GM23338 (cell line): ENCODE measurements around the gene ZNF317. TPM values are rescaled to one million over a fixed set of nuclear protein-coding genes. Genes with fewer than 3 reads are reported as not detected.

Experiments used
- ATAC-seq: fragments of 200-7000 bp; cut with Tn5 transposase; 3 replicates; pipeline ENCODE4 v1.9.1; 2020
- DNase-seq: peaks from one replicate; pipeline ENCODE4 v3.0.0-alpha.2; 2015; ENCODE audit warnings: low spot score
- H2AFZ ChIP-seq: fragments of 200-600 bp; sonication (generic); 2 replicates; pipeline ENCODE4 v1.8.0; 2016; ENCODE audit warnings: antibody characterized with exemption, mild to moderate bottlenecking, moderate library complexity
- H3F3A ChIP-seq: fragments of 200-600 bp; sonication (generic); replicated peaks from 2 replicates; pipeline ENCODE4 v1.8.0; 2017; ENCODE audit warnings: antibody characterized with exemption, mixed run types, low read depth
- H3K27ac ChIP-seq: fragments of 200-600 bp; sonication (generic); 2 replicates; pipeline ENCODE4 v1.6.1; 2016; ENCODE audit warnings: low read depth
- H3K27me3 ChIP-seq: fragments of 200-600 bp; sonication (generic); 2 replicates; pipeline ENCODE4 v1.8.0; 2016; ENCODE audit warnings: mild to moderate bottlenecking, mixed run types, moderate library complexity; ENCODE audit not compliant: insufficient read depth
- H3K36me3 ChIP-seq: fragments of 200-600 bp; sonication (generic); 2 replicates; pipeline ENCODE4 v1.8.0; 2016; ENCODE audit warnings: mild to moderate bottlenecking; ENCODE audit not compliant: insufficient read depth
- H3K4me1 ChIP-seq: fragments of 200-600 bp; sonication (generic); 2 replicates; pipeline ENCODE4 v1.8.0; 2016; ENCODE audit warnings: mild to moderate bottlenecking, moderate library complexity; ENCODE audit not compliant: insufficient read depth
- H3K4me2 ChIP-seq: fragments of 200-600 bp; sonication (generic); 2 replicates; pipeline ENCODE4 v1.7.1; 2017; ENCODE audit warnings: mixed run types
- H3K4me3 ChIP-seq: fragments of 200-600 bp; sonication (generic); 2 replicates; pipeline ENCODE4 v1.6.1; 2016; ENCODE audit warnings: mixed run types
- H3K79me2 ChIP-seq: fragments of 200-600 bp; sonication (generic); replicated peaks from 2 replicates; pipeline ENCODE4 v1.8.0; 2017; ENCODE audit warnings: mild to moderate bottlenecking; ENCODE audit not compliant: insufficient read depth
- H3K9me2 ChIP-seq: fragments of 200-600 bp; sonication (generic); 2 replicates; pipeline ENCODE4 v1.8.0; 2017; ENCODE audit not compliant: insufficient read depth
- H4K20me1 ChIP-seq: fragments of 200-600 bp; sonication (generic); replicated peaks from 2 replicates; pipeline ENCODE4 v1.8.0; 2017; ENCODE audit warnings: mild to moderate bottlenecking; ENCODE audit not compliant: insufficient read depth
- H3K27ac Mint-ChIP-seq: 2 replicates; pipeline ENCODE4 v1.8.0; 2020; ENCODE audit warnings: inconsistent platforms, mild to moderate bottlenecking, moderate library complexity, mixed read lengths
- H3K27me3 Mint-ChIP-seq: 3 replicates; pipeline ENCODE4 v1.8.0; 2022; ENCODE audit warnings: low read depth, mild to moderate bottlenecking, moderate library complexity, mixed read lengths, inconsistent platforms; ENCODE audit not compliant: insufficient read depth, poor library complexity
- H3K36me3 Mint-ChIP-seq: 3 replicates; pipeline ENCODE4 v1.8.0; 2021; ENCODE audit warnings: low read depth, mild to moderate bottlenecking, inconsistent platforms, moderate library complexity, mixed read lengths
- H3K4me1 Mint-ChIP-seq: 3 replicates; pipeline ENCODE4 v1.8.0; 2020; ENCODE audit warnings: mild to moderate bottlenecking, inconsistent platforms, mixed read lengths
- H3K4me3 Mint-ChIP-seq: 3 replicates; pipeline ENCODE4 v1.8.0; 2021; ENCODE audit warnings: moderate library complexity, mild to moderate bottlenecking, inconsistent platforms, mixed read lengths
- H3K9me3 Mint-ChIP-seq: 3 replicates; pipeline ENCODE4 v1.8.0; 2020; ENCODE audit warnings: moderate library complexity, mild to moderate bottlenecking, inconsistent platforms, mixed read lengths
- CREB1 ChIP-seq: fragments of 250-450 bp; sonication (Bioruptor Pico); IDR thresholded peaks from 2 replicates; pipeline ENCODE4 v1.5.0; 2020; ENCODE audit warnings: low read depth, mild to moderate bottlenecking, moderate library complexity
- CTCF ChIP-seq, 2 experiments: fragments of 200-600 bp in 1 of 2; sonication (generic) in 1 of 2; conservative IDR thresholded peaks; 2 replicates each; pipeline versions ENCODE4 v1.5.1 to v1.6.1; 2016 to 2017; ENCODE audit warnings: antibody characterized with exemption in 2 of 2, low read depth in 2 of 2, mild to moderate bottlenecking in 2 of 2, moderate library complexity in 1 of 2
- ETS1 ChIP-seq: IDR thresholded peaks from 2 replicates; pipeline ENCODE4 v1.6.1; 2016; ENCODE audit warnings: antibody characterized with exemption
- EZH2 ChIP-seq: fragments of 200-600 bp; sonication (generic); IDR thresholded peaks from one replicate; pipeline ENCODE4 v1.8.0; 2017; ENCODE audit warnings: antibody characterized with exemption, mild to moderate bottlenecking, low read depth; ENCODE audit not compliant: unreplicated experiment
- EZH2phosphoT487 ChIP-seq: fragments of 200-600 bp; sonication (generic); IDR thresholded peaks from one replicate; pipeline ENCODE4 v1.8.1; 2018; ENCODE audit warnings: antibody characterized with exemption; ENCODE audit not compliant: unreplicated experiment
- JUNB ChIP-seq: IDR thresholded peaks from one replicate; pipeline ENCODE4 v1.6.1; 2016; ENCODE audit warnings: antibody characterized with exemption; ENCODE audit not compliant: unreplicated experiment
- NANOG ChIP-seq: IDR thresholded peaks from 2 replicates; pipeline ENCODE4 v1.6.1; 2016; ENCODE audit warnings: antibody characterized with exemption, borderline replicate concordance
- POLR2AphosphoS5 ChIP-seq: IDR thresholded peaks from 2 replicates; pipeline ENCODE4 v1.6.1; 2016; ENCODE audit warnings: antibody characterized with exemption, low read depth
- STAT1 ChIP-seq: IDR thresholded peaks from one replicate; pipeline ENCODE4 v1.6.1; 2016; ENCODE audit warnings: antibody characterized with exemption; ENCODE audit not compliant: unreplicated experiment
- ZNF114 ChIP-seq: fragments of 250-450 bp; sonication (Bioruptor Pico); IDR thresholded peaks from 2 replicates; pipeline ENCODE4 v1.5.0; 2020; ENCODE audit warnings: mild to moderate bottlenecking, moderate library complexity
- ZNF331 ChIP-seq: fragments of 250-450 bp; sonication (Bioruptor Pico); IDR thresholded peaks from 2 replicates; pipeline ENCODE4 v1.5.0; 2020; ENCODE audit warnings: low read depth, mild to moderate bottlenecking, moderate library complexity
- polyA plus RNA-seq: library from polyadenylated mRNA; unstranded; fragments of >200 nt; fragmentation: Nextera tagmentation; extraction: Ambion mirVana; gene quantifications from 2 replicates; pipeline ENCODE4 v1.2.1, GENCODE V29; 2016
- total RNA-seq: library from RNA; depleted of rRNA; stranded (reverse); fragments of >200 nt; shearing (Covaris generic); gene quantifications from 2 replicates; pipeline ENCODE4 v1.2.3, GENCODE V29; 2014
- TF ChIP-seq, protein P1 (sequence below): IDR thresholded peaks from one replicate; pipeline ENCODE4 v1.6.1; 2018; ENCODE audit warnings: antibody characterized with exemption; ENCODE audit not compliant: unreplicated experiment
- TF ChIP-seq, protein P2 (sequence below): fragments of 250-450 bp; sonication (Bioruptor Pico); IDR thresholded peaks from 2 replicates; pipeline ENCODE4 v1.5.0; 2020; ENCODE audit warnings: mild to moderate bottlenecking, moderate library complexity

ZNF317 gene
- total and polyA plus RNA-seq, 2 experiments from 2014 or later, result 25.2 to 32.4 TPM

GRCh38 chr19:9116547-9116946 lies 23.6 kb upstream of the ZNF317 start:
- Mint-ChIP-seq H3K4me1 (no peaks in the 10 kb centered on the region), H3K4me3 (no peak overlapping the region), H3K27me3 (peaks cover 5% of the 10 kb centered on the region), H3K36me3 (peaks cover 27% of the 10 kb centered on the region), H3K9me3 (peaks cover 94% of the 10 kb centered on the region), H3K27ac (no peak overlapping the region)
- Histone ChIP-seq H2AFZ (no peak overlapping the region), H3F3A (no peaks in the 10 kb centered on the region), H3K4me1 (no peaks in the 10 kb centered on the region), H3K27me3 (no peaks in the 10 kb centered on the region), H3K79me2 (no peaks in the 10 kb centered on the region), H4K20me1 (no peaks in the 10 kb centered on the region), H3K36me3 (no peaks in the 10 kb centered on the region), H3K4me2 (no peak overlapping the region), H3K9me2 (no peaks in the 10 kb centered on the region), H3K27ac (no peak overlapping the region), H3K4me3 (no peak overlapping the region)
- TF ChIP-seq EZH2phosphoT487, result no peak
- TF ChIP-seq, protein P1, sequence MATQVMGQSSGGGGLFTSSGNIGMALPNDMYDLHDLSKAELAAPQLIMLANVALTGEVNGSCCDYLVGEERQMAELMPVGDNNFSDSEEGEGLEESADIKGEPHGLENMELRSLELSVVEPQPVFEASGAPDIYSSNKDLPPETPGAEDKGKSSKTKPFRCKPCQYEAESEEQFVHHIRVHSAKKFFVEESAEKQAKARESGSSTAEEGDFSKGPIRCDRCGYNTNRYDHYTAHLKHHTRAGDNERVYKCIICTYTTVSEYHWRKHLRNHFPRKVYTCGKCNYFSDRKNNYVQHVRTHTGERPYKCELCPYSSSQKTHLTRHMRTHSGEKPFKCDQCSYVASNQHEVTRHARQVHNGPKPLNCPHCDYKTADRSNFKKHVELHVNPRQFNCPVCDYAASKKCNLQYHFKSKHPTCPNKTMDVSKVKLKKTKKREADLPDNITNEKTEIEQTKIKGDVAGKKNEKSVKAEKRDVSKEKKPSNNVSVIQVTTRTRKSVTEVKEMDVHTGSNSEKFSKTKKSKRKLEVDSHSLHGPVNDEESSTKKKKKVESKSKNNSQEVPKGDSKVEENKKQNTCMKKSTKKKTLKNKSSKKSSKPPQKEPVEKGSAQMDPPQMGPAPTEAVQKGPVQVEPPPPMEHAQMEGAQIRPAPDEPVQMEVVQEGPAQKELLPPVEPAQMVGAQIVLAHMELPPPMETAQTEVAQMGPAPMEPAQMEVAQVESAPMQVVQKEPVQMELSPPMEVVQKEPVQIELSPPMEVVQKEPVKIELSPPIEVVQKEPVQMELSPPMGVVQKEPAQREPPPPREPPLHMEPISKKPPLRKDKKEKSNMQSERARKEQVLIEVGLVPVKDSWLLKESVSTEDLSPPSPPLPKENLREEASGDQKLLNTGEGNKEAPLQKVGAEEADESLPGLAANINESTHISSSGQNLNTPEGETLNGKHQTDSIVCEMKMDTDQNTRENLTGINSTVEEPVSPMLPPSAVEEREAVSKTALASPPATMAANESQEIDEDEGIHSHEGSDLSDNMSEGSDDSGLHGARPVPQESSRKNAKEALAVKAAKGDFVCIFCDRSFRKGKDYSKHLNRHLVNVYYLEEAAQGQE, result no peak
- no peak for TF ChIP-seq CREB1 (CRISPR knock-in tag)
- no peak for TF ChIP-seq JUNB
- no peak for TF ChIP-seq POLR2AphosphoS5
- no peak for TF ChIP-seq STAT1
- TF ChIP-seq CTCF (conservative IDR thresholded peaks at IDR 0.05; ENCODE audit: low read depth in 2 of 2), result no peak
- TF ChIP-seq, protein P2, sequence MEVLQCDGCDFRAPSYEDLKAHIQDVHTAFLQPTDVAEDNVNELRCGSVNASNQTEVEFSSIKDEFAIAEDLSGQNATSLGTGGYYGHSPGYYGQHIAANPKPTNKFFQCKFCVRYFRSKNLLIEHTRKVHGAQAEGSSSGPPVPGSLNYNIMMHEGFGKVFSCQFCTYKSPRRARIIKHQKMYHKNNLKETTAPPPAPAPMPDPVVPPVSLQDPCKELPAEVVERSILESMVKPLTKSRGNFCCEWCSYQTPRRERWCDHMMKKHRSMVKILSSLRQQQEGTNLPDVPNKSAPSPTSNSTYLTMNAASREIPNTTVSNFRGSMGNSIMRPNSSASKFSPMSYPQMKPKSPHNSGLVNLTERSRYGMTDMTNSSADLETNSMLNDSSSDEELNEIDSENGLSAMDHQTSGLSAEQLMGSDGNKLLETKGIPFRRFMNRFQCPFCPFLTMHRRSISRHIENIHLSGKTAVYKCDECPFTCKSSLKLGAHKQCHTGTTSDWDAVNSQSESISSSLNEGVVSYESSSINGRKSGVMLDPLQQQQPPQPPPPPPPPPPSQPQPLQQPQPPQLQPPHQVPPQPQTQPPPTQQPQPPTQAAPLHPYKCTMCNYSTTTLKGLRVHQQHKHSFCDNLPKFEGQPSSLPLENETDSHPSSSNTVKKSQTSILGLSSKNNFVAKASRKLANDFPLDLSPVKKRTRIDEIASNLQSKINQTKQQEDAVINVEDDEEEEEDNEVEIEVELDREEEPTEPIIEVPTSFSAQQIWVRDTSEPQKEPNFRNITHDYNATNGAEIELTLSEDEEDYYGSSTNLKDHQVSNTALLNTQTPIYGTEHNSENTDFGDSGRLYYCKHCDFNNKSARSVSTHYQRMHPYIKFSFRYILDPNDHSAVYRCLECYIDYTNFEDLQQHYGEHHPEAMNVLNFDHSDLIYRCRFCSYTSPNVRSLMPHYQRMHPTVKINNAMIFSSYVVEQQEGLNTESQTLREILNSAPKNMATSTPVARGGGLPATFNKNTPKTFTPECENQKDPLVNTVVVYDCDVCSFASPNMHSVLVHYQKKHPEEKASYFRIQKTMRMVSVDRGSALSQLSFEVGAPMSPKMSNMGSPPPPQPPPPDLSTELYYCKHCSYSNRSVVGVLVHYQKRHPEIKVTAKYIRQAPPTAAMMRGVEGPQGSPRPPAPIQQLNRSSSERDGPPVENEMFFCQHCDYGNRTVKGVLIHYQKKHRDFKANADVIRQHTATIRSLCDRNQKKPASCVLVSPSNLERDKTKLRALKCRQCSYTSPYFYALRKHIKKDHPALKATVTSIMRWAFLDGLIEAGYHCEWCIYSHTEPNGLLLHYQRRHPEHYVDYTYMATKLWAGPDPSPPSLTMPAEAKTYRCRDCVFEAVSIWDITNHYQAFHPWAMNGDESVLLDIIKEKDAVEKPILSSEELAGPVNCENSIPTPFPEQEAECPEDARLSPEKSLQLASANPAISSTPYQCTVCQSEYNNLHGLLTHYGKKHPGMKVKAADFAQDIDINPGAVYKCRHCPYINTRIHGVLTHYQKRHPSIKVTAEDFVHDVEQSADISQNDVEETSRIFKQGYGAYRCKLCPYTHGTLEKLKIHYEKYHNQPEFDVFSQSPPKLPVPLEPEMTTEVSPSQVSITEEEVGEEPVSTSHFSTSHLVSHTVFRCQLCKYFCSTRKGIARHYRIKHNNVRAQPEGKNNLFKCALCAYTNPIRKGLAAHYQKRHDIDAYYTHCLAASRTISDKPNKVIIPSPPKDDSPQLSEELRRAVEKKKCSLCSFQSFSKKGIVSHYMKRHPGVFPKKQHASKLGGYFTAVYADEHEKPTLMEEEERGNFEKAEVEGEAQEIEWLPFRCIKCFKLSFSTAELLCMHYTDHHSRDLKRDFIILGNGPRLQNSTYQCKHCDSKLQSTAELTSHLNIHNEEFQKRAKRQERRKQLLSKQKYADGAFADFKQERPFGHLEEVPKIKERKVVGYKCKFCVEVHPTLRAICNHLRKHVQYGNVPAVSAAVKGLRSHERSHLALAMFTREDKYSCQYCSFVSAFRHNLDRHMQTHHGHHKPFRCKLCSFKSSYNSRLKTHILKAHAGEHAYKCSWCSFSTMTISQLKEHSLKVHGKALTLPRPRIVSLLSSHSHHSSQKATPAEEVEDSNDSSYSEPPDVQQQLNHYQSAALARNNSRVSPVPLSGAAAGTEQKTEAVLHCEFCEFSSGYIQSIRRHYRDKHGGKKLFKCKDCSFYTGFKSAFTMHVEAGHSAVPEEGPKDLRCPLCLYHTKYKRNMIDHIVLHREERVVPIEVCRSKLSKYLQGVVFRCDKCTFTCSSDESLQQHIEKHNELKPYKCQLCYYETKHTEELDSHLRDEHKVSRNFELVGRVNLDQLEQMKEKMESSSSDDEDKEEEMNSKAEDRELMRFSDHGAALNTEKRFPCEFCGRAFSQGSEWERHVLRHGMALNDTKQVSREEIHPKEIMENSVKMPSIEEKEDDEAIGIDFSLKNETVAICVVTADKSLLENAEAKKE, result no peak
- TF ChIP-seq ZNF114, result no peak
- no peak for TF ChIP-seq NANOG
- no peak for TF ChIP-seq EZH2
- TF ChIP-seq ZNF331, result no peak
- TF ChIP-seq ETS1, result no peak
- ATAC-seq (no peak), DNase-seq (no peak)
